ENCODE measurements around the gene TRAF3.

The TRAF3 gene

GRCh38 chr14:102900631-102901571 lies 123.7 kb downstream of the TRAF3 start:
- Histone ChIP-seq H3K9me3 (ENCODE audit: insufficient read depth, low read length, severe bottlenecking) (no peaks in the 10 kb centered on the region), H2AFZ (ENCODE audit: low read depth, low read length) (no peak overlapping the region), H4K20me1 (ENCODE audit: insufficient read depth, low read length) (no peaks in the 10 kb centered on the region), H3K27me3 (ENCODE audit: insufficient read depth, low read length, poor library complexity) (no peaks in the 10 kb centered on the region), H3K27ac (ENCODE audit: low read length) (no peak overlapping the region), H3K4me3 (ENCODE audit: low read depth in 1 of 2, low read length in 2 of 2) (no peak overlapping the region), H3K79me2 (ENCODE audit: insufficient read depth, low read length) (no peaks in the 10 kb centered on the region), H3K4me2 (ENCODE audit: insufficient read depth, low read length) (no peak overlapping the region), H3K9ac (ENCODE audit: low read depth, low read length) (no peak overlapping the region), H3K36me3 (ENCODE audit: insufficient read depth, low read length) (peaks cover 71% of the 10 kb centered on the region), H3K4me1 (ENCODE audit: insufficient read depth, low read length) (no peaks in the 10 kb centered on the region)
- DNase-seq = no peak
- no peak for TF ChIP-seq CTCF (IDR thresholded peaks at IDR 0.05; ENCODE audit: borderline replicate concordance, extremely low read depth, low read length, poor library complexity, severe bottlenecking)
- ATAC-seq (ENCODE audit: insufficient read depth, low read depth) = no peak

GRCh38 chr14:102901633-102902032 lies 124.4 kb downstream of the TRAF3 start:
- no peak overlapping the region for H3K4me2 ChIP-seq (ENCODE audit: insufficient read depth, low read length)

GRCh38 chr14:102902086-102902485 lies 124.8 kb downstream of the TRAF3 start:
- Histone ChIP-seq H3K27me3 (ENCODE audit: insufficient read depth, low read length, poor library complexity) (no peaks in the 10 kb centered on the region), H3K9ac (ENCODE audit: low read depth, low read length) (no peak overlapping the region), H3K4me1 (ENCODE audit: insufficient read depth, low read length) (no peaks in the 10 kb centered on the region), H2AFZ (ENCODE audit: low read depth, low read length) (no peak overlapping the region), H3K79me2 (ENCODE audit: insufficient read depth, low read length) (no peaks in the 10 kb centered on the region), H3K27ac (ENCODE audit: low read length) (no peak overlapping the region), H4K20me1 (ENCODE audit: insufficient read depth, low read length) (no peaks in the 10 kb centered on the region), H3K9me3 (ENCODE audit: insufficient read depth, low read length, severe bottlenecking) (no peaks in the 10 kb centered on the region), H3K4me3 (ENCODE audit: low read depth in 1 of 2, low read length in 2 of 2) (no peak overlapping the region), H3K36me3 (ENCODE audit: insufficient read depth, low read length) (peaks cover 73% of the 10 kb centered on the region), H3K4me2 (ENCODE audit: insufficient read depth, low read length) (no peak overlapping the region)
- TF ChIP-seq EZH2 (IDR thresholded peaks at IDR 0.05; ENCODE audit: borderline replicate concordance, low read depth, low read length, severe bottlenecking) (no peak), CTCF (IDR thresholded peaks at IDR 0.05; ENCODE audit: borderline replicate concordance, extremely low read depth, low read length, poor library complexity, severe bottlenecking) (no peak)
- DNase-seq (no peak), ATAC-seq (ENCODE audit: insufficient read depth, low read depth) (no peak)

More at GRCh38 chr14:102901633-102902032, 124.4 kb downstream of the TRAF3 start:
- H3K27ac ChIP-seq (ENCODE audit: low read length) = no peak overlapping the region
- H3K27me3 ChIP-seq (ENCODE audit: insufficient read depth, low read length, poor library complexity) = no peaks in the 10 kb centered on the region
- DNase-seq (no peak), ATAC-seq (ENCODE audit: insufficient read depth, low read depth) (no peak)
- H3K9ac ChIP-seq (ENCODE audit: low read depth, low read length) = no peak overlapping the region
- H3K9me3 ChIP-seq (ENCODE audit: insufficient read depth, low read length, severe bottlenecking) = no peaks in the 10 kb centered on the region
- peaks cover 71% of the 10 kb centered on the region for H3K36me3 ChIP-seq (ENCODE audit: insufficient read depth, low read length)
- H2AFZ ChIP-seq (ENCODE audit: low read depth, low read length) = no peak overlapping the region
- no peaks in the 10 kb centered on the region for H3K79me2 ChIP-seq (ENCODE audit: insufficient read depth, low read length)
- H3K4me1 ChIP-seq (ENCODE audit: insufficient read depth, low read length) = no peaks in the 10 kb centered on the region
- TF ChIP-seq CTCF (IDR thresholded peaks at IDR 0.05; ENCODE audit: borderline replicate concordance, extremely low read depth, low read length, poor library complexity, severe bottlenecking) (no peak), EZH2 (IDR thresholded peaks at IDR 0.05; ENCODE audit: borderline replicate concordance, low read depth, low read length, severe bottlenecking) (no peak)
- no peak overlapping the region for H3K4me3 ChIP-seq (ENCODE audit: low read depth in 1 of 2, low read length in 2 of 2)
- no peaks in the 10 kb centered on the region for H4K20me1 ChIP-seq (ENCODE audit: insufficient read depth, low read length)

All from DND-41 (cell line).